ENCODE results near the gene SNCAIP.

GRCh38 chr5:122292332-122292731 is 19.7 kb upstream of the SNCAIP start:
- TF ChIP-seq CTCF (IDR thresholded peaks at IDR 0.05) (no peak), POLR2A (IDR thresholded peaks at IDR 0.05) (no peak)

Data from adrenal gland (tissue), 5 donors.